Skin of body (tissue), 2 donors: Measurements from ENCODE around the gene GPR107. TPM values are rescaled to one million over a fixed set of nuclear protein-coding genes. Genes with fewer than 3 reads are reported as not detected.
A peak's percentile ranks its signal among the peaks of the same experiment; 100 is the strongest.
"Not testable (repeated sequence)": the region's sequence is repeated elsewhere in the genome, so short reads cannot be mapped to it uniquely, and the experiment has no call there.

Experiments used
- DNase-seq: peaks from one replicate; lab custom pipeline; 2025; lab: John Stamatoyannopoulos, UW
- total RNA-seq: library from RNA; depleted of rRNA; stranded (reverse); fragments of >200 nt; gene quantifications from one replicate; pipeline ENCODE4 v1.2.3, GENCODE V29; 2014

Gene GPR107
- total RNA-seq: 31.4 TPM

DNA sequence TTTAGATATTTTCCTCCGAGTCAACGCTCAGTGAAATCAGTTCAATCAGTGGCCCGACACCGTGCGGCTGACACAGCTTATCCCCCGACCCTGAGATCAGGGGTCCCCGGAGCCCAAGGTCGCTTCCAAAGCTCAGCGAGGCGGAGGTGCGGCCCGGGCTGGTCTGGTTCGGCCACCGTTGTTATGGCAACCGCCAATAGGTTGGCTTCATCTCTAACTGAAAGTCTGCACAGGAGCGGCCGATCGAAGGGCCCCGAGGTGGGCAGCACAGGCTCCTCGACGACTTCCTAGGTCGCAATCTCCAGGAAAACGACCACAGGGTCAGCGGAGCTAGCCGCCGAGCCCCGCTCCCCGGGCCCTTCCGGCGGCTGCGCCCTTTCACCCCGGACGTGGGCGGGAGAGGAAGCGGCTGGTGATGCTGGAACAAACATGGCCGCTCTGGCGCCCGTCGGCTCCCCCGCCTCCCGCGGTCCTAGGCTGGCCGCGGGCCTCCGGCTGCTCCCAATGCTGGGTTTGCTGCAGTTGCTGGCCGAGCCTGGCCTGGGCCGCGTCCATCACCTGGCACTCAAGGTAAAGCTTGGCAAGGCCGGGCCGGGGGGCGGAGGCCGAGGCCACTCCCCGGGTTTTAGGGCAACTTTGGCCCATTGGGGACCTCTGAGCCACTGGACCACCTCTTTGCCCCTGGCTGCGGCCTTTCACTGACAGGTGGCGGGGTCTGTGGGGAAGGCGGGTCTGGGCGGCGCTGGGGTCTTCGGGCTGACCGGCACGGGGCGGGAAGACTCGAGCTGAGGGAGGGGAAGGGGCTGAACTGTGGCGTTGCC lies at the start of gene GPR107:
GPR107 (plus strand) TSS at position 403 of the 821 bp plus-strand sequence; CDS start at position 430, 27 bp downstream.
- DNase-seq: peak; percentile 51

GRCh38 chr9:130003943-130004552 lies 49.7 kb upstream of the GPR107 start:
- DNase-seq: no peak

- DNase-seq: not testable (repeated sequence)
Observed at GRCh38 chr9:130006952-130007351, 46.8 kb upstream of the GPR107 start.

- DNase-seq: no peak
Observed at GRCh38 chr9:130008538-130008937, 45.2 kb upstream of the GPR107 start.

DNA sequence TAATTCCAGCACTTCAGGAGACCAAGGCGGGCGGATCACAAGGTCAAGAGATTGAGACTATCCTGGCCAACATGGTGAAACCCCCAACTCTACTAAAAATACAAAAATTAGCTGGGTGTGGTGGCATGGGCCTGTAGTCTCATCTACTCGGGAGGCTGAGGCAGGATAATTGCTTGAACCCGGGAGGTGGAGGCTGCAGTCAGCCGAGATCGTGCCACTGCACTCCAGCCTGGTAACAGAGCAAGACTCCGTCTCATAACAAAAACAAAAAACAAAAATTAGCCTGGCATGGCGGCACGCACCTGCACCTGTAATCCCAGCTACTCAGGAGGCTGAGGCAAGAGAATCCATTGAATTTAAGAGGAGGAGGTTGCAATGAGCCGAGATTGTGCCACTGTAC lies 44.2 kb upstream of the GPR107 start:
- DNase-seq: not testable (repeated sequence)

GRCh38 chr9:130010151-130010988 lies 43.3 kb upstream of the GPR107 start:
- no peak for DNase-seq

DNA sequence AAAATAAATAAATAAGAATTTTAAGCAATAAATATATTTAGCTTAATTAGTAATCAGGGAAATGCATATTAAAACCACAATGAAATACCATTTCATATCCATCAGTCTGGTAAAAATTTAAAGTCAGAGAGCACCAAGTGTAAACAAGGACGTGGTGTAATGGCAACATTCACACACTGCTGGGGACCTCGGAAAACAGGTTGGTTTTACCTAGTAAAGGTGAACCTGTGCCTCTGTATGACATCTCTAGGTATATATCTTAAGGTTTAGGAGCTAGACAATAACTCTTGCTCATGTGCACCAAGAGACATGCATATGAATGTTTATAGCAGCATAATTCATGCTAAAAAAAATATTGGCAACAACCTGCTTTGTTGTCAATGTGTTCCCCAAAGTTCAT lies 40.4 kb upstream of the GPR107 start:
- no peak for DNase-seq

DNA sequence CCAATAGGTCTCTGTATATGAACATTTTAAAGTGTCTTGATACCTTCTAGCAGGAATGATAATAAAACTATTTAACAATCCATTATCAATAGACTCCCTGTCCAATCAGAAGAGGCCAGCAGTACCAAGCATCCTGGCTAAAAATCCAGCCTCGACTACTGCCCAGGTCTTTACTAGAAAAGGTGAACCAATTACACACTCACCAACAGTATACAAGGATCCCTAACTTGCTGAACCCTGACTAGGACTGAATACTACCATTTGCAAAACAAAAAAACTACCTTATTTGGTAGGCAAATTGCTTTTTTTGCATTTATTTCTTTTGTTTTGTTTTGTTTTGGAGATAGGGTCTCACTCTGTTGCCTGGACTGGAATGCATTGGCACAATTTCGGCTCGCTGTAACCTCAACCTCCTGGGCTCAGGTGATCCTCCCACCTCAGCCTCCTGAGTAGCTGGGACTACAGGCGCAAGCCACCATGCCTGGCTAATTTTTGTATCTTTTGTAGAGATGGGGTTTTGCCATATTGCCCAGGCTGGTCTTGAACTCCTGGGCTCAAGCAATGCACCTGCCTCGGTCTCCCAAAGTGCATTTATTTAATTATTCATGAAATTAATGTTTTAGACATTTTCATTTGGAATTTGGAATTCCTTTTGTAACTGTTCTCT lies 38.2 kb upstream of the GPR107 start:
- DNase-seq: no peak

GRCh38 chr9:130017076-130017475 lies 36.6 kb upstream of the GPR107 start:
- no peak for DNase-seq

DNA sequence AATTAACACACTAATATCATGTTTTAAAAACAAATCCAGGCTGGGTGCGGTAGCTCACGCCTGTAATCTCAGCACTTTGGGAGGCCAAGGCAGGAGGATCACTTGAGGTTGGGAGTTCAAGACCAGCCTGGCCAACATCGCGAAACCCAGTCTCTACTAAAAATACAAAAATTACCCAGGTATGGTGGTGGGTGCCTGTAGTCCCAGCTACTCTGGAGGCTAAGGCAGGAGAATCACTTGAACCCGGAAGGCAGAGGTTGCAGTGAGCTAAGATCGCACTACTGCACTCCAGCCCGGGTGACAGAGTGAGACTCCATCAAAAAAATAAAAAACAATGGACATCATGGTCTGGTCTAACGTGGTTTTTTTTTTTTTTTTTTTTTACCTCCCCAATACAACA lies 36.2 kb upstream of the GPR107 start:
- DNase-seq: not testable (repeated sequence)

DNA sequence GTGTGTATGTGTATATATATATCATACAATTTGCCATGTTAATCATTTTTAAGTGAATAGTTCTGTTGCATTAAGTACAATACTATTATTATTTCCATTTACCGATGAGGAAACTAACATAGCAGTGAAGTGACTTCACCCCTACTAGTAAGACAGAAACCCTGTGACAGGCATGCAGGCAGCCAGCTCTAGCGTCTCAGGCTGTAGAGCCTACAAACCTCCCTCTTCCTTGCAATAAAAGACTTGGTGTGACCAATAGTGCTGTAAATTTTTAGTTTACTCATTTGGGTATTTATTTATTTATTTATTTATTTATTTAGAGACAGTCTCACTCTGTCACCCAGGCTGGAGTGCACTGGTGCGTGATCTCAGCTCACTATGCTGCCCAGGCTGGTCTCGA lies 35.4 kb upstream of the GPR107 start:
- no peak for DNase-seq

DNA sequence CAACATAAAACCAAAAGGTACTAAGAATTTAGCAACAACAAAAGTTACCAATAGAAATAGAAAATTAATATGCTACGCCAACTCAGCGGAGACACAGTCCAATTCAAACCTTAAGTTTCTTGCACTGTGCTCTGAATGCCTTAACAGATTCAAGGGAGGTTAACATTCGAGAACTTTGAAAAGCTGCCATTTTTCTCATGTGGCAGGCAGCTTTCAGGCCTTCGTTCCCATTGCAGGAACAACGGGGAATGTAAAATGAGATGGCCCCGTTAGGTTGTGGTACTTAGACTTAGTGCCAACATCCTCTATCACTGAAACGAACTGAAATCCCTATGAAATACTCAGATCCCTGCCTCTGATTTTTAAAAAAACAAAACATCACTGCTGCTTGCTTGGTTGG lies 33.1 kb upstream of the GPR107 start:
- DNase-seq: peak; percentile 61

DNA sequence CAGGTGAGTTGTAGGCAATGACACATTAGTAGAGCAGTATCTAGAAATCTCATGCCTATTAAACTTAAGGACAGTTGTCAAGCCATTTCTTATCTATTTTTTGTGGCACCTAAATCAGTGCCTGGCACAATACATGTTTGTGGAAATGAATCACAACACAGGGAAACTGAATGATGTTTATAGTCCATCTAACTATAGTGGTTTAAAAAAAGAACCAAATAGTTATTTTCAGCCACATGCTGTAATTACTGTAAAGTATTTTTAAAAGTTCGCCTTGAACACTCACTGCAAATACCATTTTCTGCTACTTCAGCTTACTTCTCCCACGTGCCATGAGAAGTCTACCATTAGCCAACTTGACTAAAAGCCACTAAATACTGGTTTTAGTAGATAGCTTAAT lies 32.6 kb upstream of the GPR107 start:
- no peak for DNase-seq

GRCh38 chr9:130021842-130022241 lies 31.9 kb upstream of the GPR107 start:
- DNase-seq: not testable (repeated sequence)

DNA sequence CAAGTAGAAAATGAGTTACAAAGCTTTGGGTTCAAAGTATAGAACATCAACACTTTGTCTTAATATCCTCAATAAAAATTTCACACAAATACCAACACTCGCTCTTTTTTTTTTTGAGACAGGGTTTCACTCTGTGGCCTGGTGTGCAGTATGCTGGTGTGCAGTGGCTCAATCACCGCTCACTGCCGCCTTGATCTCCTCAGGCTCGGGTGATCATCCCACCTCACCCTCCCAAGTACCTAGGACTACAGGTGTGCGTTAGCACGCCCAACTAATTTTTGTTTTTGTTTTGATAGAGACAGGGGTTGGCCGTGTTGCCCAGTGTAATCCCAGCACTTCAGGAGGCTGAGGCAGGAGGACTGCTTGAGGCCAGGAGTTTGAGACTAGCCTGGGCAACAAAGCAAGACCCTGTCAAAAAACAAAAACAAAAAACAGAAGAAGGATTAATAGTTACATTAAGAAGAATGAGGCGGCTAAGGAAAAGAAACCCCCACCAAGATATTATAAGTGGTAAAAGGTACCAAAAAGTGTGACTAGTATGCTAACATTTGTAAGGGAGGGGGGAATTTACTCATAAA lies 31.1 kb upstream of the GPR107 start:
- DNase-seq: no peak

GRCh38 chr9:130023144-130023787 lies 30.4 kb upstream of the GPR107 start:
- DNase-seq: no peak

DNA sequence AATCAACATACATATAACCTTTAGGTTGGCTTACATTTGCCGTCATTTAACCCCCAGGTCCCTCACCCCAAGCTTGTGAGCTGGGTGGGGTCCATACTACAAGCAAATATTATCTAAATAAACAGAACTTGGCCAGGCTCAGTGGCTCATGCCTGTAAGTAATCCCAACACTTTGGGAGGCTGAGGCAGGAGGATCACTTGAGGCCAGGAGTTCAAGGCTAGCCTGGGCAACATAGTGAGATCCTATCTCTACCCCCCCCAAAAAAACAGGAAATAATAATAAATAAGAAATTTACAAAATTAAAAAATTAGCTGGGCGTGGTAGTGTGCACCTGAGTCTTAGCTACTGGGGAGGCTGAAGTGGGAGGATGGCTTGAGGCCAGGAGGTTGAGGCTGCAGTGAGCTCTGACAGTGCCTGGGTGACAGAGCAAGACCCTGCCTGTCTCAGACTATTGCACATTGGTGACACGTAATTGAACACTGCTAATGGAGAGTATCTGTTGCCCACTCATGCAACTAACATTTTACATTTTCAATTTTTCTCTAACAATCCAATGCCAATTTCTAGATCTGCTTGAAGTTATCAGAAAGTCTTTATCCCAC lies 29.6 kb upstream of the GPR107 start:
- no peak for DNase-seq

DNA sequence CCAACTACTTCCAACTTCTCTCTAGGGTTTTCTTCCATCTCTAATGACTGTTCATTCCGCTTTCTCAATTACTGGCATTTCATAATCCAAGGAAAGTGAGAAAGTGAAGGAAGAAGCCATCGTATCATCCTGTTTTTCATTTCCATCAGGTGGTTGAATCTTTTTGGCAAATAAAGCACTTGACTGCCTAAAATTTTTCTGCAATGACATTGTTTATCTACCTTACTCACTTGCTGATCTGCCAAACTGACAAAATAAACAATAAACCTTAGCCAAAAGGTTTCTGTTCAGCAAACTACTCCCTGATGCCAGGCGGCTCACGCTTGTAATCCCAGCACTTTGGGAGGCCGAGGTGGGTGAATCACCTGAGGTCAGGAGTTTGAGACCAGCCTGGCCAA lies 29.1 kb upstream of the GPR107 start:
- DNase-seq: no peak

DNA sequence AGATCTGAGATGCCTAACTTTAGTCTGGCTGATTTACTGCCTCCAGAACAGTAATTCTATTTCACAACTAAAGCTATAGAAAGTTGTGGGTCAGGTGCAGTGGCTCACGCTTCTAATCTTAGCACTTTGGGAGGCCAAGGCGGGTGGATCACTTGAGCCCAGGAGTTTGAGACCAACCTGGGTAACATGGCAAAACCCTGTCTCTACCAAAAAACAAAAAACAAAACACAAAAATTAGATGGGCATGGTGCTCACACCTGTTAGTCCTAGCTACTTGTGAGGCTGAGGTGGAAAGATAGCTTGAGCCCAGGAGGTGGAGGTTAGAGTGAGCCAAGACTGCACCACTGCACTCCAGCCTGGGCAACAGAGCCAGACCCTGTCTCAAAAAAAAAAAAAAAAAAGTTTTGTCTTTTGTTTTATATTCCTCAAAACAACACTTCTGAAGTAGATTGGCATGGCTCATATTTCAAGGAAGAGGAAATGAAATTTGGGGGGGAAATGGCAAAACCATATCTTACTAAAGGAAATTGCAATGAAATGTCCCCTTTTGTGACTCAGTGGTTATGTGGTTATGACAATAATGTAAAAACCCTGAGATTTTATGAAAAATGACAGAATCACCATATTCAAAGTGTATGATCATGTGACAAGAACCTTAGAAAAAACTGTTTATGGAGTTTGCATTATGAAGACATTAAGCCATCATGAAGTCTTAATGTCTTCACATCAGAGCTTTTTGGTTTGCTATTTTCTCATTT lies 26.9 kb upstream of the GPR107 start:
- no peak for DNase-seq
